Peyer's patch (tissue), 4 donors: ENCODE measurements around the gene ARHGAP40. TPM values are rescaled to one million over a fixed set of nuclear protein-coding genes. Genes with fewer than 3 reads are reported as not detected.

Source experiments
- DNase-seq, 3 donors: peaks; one replicate each; pipeline ENCODE4 v3.0.0-alpha.2; 2017 to 2019
- H3K27ac ChIP-seq, 4 donors: fragments of 200-600 bp; sonication (generic); one replicate each; pipeline ENCODE4 v1.5.1; 2016 to 2019
- H3K27me3 ChIP-seq, 2 donors: fragments of 200-600 bp; sonication (generic); one replicate each; pipeline ENCODE4 v1.5.1; 2019
- H3K36me3 ChIP-seq, 3 donors: fragments of 200-600 bp; sonication (generic); one replicate each; pipeline ENCODE4 v1.5.1; 2016 to 2019
- H3K4me1 ChIP-seq, 4 donors: fragments of 200-600 bp; sonication (generic); one replicate each; pipeline ENCODE4 v1.5.1; 2016 to 2019
- H3K4me3 ChIP-seq, 4 donors: fragments of 200-600 bp; sonication (generic); 1 replicate in 3 of 4; 2 replicates in 1 of 4; pipeline ENCODE4 v1.5.1; 2016 to 2019; ENCODE audit warnings: mild to moderate bottlenecking in 1 of 4
- H3K9me3 ChIP-seq, 4 donors: fragments of 200-600 bp; sonication (generic); one replicate each; pipeline ENCODE4 v1.5.1; 2016 to 2019; ENCODE audit warnings: mild to moderate bottlenecking in 1 of 4
- POLR2A ChIP-seq, 2 donors: fragments of 450-650 bp; IDR thresholded peaks; one replicate each; pipeline ENCODE4 v1.5.1; 2017; ENCODE audit warnings: antibody characterized with exemption in 2 of 2, mild to moderate bottlenecking in 2 of 2, moderate library complexity in 2 of 2
- total RNA-seq, 4 donors: library from RNA; depleted of rRNA; stranded (reverse); fragments of >200 nt; gene quantifications; one replicate each; pipeline ENCODE4 v1.1.0, GENCODE V29; 2016
- TF ChIP-seq, protein P1 (sequence below), 6 experiments: fragments of 450-650 bp in 4 of 6; fragments of 200-600 bp in 2 of 6; sonication (generic) in 1 of 6; IDR thresholded peaks; one replicate each; pipeline ENCODE4 v1.5.1; 2017 to 2019; ENCODE audit warnings: antibody characterized with exemption in 6 of 6, mild to moderate bottlenecking in 3 of 6, moderate library complexity in 1 of 6

Gene ARHGAP40
- total RNA-seq, 4 donors from 2014 or later: not detected

GRCh38 chr20:38658879-38659596, 57.4 kb downstream of the ARHGAP40 start:
- peak in 1 of 3 donors; percentile 50 for DNase-seq
- Histone ChIP-seq H3K27ac (no peak overlapping the region), H3K4me3 (no peak overlapping the region), H3K27me3 (no peaks in the 10 kb centered on the region), H3K36me3 (no peaks in the 10 kb centered on the region), H3K9me3 (no peaks in the 10 kb centered on the region), H3K4me1 (no peaks in the 10 kb centered on the region)
- TF ChIP-seq POLR2A (IDR thresholded peaks at IDR 0.05): no peak
- TF ChIP-seq, protein P1, sequence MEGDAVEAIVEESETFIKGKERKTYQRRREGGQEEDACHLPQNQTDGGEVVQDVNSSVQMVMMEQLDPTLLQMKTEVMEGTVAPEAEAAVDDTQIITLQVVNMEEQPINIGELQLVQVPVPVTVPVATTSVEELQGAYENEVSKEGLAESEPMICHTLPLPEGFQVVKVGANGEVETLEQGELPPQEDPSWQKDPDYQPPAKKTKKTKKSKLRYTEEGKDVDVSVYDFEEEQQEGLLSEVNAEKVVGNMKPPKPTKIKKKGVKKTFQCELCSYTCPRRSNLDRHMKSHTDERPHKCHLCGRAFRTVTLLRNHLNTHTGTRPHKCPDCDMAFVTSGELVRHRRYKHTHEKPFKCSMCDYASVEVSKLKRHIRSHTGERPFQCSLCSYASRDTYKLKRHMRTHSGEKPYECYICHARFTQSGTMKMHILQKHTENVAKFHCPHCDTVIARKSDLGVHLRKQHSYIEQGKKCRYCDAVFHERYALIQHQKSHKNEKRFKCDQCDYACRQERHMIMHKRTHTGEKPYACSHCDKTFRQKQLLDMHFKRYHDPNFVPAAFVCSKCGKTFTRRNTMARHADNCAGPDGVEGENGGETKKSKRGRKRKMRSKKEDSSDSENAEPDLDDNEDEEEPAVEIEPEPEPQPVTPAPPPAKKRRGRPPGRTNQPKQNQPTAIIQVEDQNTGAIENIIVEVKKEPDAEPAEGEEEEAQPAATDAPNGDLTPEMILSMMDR (IDR thresholded peaks at IDR 0.05): peak; percentile 18 to 61 (median 44)

DNA sequence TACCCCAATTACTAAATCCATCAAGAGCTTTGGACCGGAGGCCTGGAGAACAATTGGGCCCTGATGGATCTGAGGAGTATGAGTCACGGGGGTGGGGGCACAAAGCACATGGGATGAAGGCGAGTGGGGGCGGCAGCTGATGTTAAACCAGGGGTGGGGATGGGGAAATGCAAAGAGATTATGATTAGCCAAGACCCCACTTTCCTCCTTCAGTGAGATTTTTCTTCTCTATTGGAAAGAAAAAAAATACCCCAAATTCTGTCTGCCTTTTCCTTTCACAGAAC, 57.9 kb downstream of the ARHGAP40 start:
- no peak for TF ChIP-seq POLR2A (IDR thresholded peaks at IDR 0.05)
- TF ChIP-seq, protein P1 (IDR thresholded peaks at IDR 0.05): no peak
- Histone ChIP-seq H3K4me3 (no peak overlapping the region), H3K9me3 (no peaks in the 10 kb centered on the region), H3K27ac (no peak overlapping the region), H3K36me3 (no peaks in the 10 kb centered on the region), H3K4me1 (no peaks in the 10 kb centered on the region), H3K27me3 (no peaks in the 10 kb centered on the region)
- no peak for DNase-seq

GRCh38 chr20:38660429-38660828, 58.8 kb downstream of the ARHGAP40 start:
- DNase-seq: no peak
- no peak for TF ChIP-seq POLR2A (IDR thresholded peaks at IDR 0.05)
- TF ChIP-seq, protein P1 (IDR thresholded peaks at IDR 0.05): no peak
- Histone ChIP-seq H3K36me3 (no peaks in the 10 kb centered on the region), H3K4me1 (no peaks in the 10 kb centered on the region), H3K27me3 (no peaks in the 10 kb centered on the region), H3K9me3 (no peaks in the 10 kb centered on the region), H3K4me3 (no peak overlapping the region), H3K27ac (no peak overlapping the region)

DNA sequence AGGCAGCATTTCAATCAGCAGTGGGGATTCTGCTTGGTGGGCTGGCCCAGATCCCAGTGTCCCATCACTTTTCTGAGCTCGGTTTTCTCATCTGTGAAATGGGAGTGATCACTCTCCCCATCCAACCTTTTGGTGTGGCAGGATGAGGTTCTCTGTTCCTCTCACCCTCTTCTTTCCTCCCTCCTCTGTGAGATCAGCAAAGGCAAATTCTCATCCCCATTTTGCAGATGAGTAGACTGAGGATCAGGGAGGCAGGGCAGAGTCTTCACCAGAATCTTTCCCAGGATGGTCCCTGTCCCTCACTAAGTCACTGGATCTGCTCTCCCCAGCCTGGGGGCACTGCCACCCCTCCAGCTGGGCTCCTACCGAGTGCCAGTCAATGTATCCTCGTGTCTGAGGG, 62.1 kb downstream of the ARHGAP40 start:
- Histone ChIP-seq H3K36me3 (no peaks in the 10 kb centered on the region), H3K4me3 (no peak overlapping the region), H3K27me3 (no peaks in the 10 kb centered on the region), H3K9me3 (no peaks in the 10 kb centered on the region), H3K27ac (no peak overlapping the region), H3K4me1 (no peaks in the 10 kb centered on the region)
- TF ChIP-seq, protein P1 (IDR thresholded peaks at IDR 0.05): no peak
- no peak for TF ChIP-seq POLR2A (IDR thresholded peaks at IDR 0.05)
- DNase-seq: no peak

DNA sequence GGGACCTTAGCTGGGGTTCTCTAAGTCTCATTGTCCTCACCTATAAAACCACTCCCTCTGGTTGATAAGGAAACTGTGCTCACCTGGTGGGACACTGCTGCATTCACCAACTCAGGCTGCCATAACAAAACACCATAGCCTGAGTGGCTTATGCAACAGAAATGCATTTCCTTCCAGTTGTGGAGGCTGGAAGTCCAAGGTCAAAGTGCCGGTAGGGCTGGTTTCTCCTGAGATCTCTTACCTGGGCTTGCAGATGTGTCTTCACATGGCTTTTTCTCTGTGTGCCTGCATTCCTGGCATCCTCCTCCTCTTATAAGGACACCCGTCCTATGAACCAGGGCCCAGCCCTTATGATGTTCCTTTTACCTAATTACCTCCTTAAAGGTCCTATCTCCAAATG, 62.7 kb downstream of the ARHGAP40 start:
- Histone ChIP-seq H3K27me3 (no peaks in the 10 kb centered on the region), H3K4me1 (no peaks in the 10 kb centered on the region)
- DNase-seq: no peak

More for the DNA sequence above, 62.7 kb downstream of the ARHGAP40 start:
- no peak for TF ChIP-seq POLR2A (IDR thresholded peaks at IDR 0.05)
- TF ChIP-seq, protein P1 (IDR thresholded peaks at IDR 0.05): no peak
- Histone ChIP-seq H3K27ac (no peak overlapping the region), H3K4me3 (no peak overlapping the region), H3K36me3 (no peaks in the 10 kb centered on the region), H3K9me3 (no peaks in the 10 kb centered on the region)
